Measurements from ENCODE around the gene MAN2B2.

The MAN2B2 gene

DNA sequence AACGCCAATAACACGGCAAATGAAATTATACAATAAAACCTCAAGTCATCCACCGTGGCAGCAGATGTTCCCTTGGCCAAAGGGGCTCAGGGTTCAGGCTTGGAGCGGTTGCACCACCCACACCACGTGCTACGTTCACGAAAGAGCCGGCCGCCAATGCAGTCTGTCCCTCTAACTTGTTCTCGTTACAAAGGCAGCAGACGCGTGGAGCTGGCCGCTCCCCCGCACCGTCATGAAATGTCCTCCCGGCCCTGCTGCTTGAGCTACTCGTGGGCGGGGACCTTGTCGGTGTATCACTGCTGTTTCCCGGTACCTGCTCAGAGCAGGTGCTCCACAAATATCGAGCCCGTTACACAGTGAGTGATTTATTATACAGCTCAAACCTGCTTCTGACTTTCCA, 36.4 kb upstream of the MAN2B2 start:
- Histone ChIP-seq H2AFZ (ENCODE audit: low read depth, low read length) (no peak overlapping the region), H3K9me3 (ENCODE audit: insufficient read depth, low read length) (no peaks in the 10 kb centered on the region; the same call in 1 of the 2 replicates), H3K79me2 (ENCODE audit: low read length) (no peaks in the 10 kb centered on the region), H3K4me1 (ENCODE audit: low read length) (no peaks in the 10 kb centered on the region), H3K9ac (ENCODE audit: low read length) (no peak overlapping the region), H3K27me3 (ENCODE audit: low read depth, low read length) (no peaks in the 10 kb centered on the region), H3K27ac (ENCODE audit: low read length) (no peak overlapping the region), H4K20me1 (ENCODE audit: insufficient read depth, low read length) (no peaks in the 10 kb centered on the region), H3K36me3 (replicated peaks; ENCODE audit: low read depth, low read length) (no peaks in the 10 kb centered on the region), H3K4me2 (ENCODE audit: low read length) (no peak overlapping the region), H3K4me3 (ENCODE audit: low read length) (no peak overlapping the region)
- TF ChIP-seq CTCF (IDR thresholded peaks at IDR 0.05; ENCODE audit: low read depth, low read length) (no peak), EZH2phosphoT487 (IDR thresholded peaks at IDR 0.05; ENCODE audit: low read depth) (no peak)

DNA sequence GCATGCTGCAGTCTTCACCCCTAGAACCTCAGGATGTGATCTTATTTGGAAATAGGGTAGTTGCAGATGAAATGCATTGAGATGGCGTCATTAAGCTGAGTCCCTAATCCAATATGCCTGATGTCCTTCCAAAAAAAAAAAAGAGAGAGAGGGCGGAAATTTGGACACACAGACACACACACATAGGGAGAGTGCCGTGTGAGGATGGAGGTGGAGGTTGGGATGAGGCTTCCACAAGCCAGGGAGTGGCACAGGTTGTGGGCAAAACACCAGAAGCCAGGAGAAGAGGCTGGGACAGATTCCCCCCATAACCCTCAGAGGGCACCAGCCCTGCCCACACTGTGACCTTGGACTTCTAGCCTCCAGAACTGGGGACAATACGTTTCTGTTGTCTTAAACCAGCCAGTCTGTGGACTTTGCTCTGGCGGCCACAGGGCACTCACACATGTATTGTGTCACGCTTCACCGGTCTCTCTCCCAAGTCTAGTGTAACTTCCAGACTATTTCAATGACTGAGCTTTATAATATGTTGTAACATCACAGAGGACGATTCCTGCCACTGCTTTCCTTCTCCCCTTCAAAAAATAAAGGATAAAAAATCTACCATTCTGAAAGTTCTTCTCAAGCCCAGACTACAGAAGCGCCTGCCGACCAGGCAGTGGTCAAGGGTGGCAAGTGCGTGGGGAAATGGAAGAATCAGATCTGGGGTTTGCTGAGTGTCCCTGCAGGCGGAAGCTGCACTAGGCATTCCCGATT, 35.8 kb upstream of the MAN2B2 start:
- Histone ChIP-seq H3K4me3 (ENCODE audit: low read length) (no peak overlapping the region), H3K9me3 (ENCODE audit: insufficient read depth, low read length) (no peaks in the 10 kb centered on the region), H4K20me1 (ENCODE audit: insufficient read depth, low read length) (no peaks in the 10 kb centered on the region), H3K27me3 (ENCODE audit: low read depth, low read length) (no peaks in the 10 kb centered on the region), H3K4me2 (ENCODE audit: low read length) (no peak overlapping the region), H2AFZ (ENCODE audit: low read depth, low read length) (no peak overlapping the region), H3K27ac (ENCODE audit: low read length) (no peak overlapping the region), H3K79me2 (ENCODE audit: low read length) (no peaks in the 10 kb centered on the region), H3K4me1 (ENCODE audit: low read length) (no peaks in the 10 kb centered on the region), H3K9ac (ENCODE audit: low read length) (no peak overlapping the region), H3K36me3 (replicated peaks; ENCODE audit: low read depth, low read length) (no peaks in the 10 kb centered on the region)
- TF ChIP-seq CTCF (IDR thresholded peaks at IDR 0.05; ENCODE audit: low read depth, low read length) = no peak
- TF ChIP-seq EZH2phosphoT487 (IDR thresholded peaks at IDR 0.05; ENCODE audit: low read depth) = no peak

DNA sequence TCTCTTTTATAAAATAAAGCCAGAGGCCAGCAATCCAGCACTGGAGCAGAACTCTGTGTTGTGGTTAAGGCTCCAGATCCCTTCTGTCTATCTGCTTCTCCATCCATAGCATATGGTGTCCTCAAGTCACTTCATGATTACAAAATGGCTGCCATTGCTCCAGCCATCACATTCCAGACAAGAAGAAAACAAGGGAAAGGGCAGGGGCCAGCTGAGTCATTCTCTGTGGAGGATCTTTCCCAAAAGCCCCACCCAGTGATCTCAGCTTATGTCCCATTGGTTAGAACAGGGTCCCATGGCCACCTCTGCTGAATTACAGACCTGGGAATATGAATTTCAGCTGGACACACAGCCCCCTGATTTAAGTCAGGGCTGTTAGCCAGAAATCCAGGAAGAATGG, 34.1 kb upstream of the MAN2B2 start:
- H3K27me3 ChIP-seq (ENCODE audit: low read depth, low read length) = no peaks in the 10 kb centered on the region
- H3K9me3 ChIP-seq (ENCODE audit: insufficient read depth, low read length) = no peaks in the 10 kb centered on the region
- H2AFZ ChIP-seq (ENCODE audit: low read depth, low read length) = no peak overlapping the region
- TF ChIP-seq CTCF (IDR thresholded peaks at IDR 0.05; ENCODE audit: low read depth, low read length) = no peak
- H3K36me3 ChIP-seq (replicated peaks; ENCODE audit: low read depth, low read length) = no peaks in the 10 kb centered on the region
- H3K4me1 ChIP-seq (ENCODE audit: low read length) = no peaks in the 10 kb centered on the region
- no peak overlapping the region for H3K9ac ChIP-seq (ENCODE audit: low read length)
- no peaks in the 10 kb centered on the region for H3K79me2 ChIP-seq (ENCODE audit: low read length)
- H3K4me2 ChIP-seq (ENCODE audit: low read length) = no peak overlapping the region
- no peak overlapping the region for H3K4me3 ChIP-seq (ENCODE audit: low read length)
- H4K20me1 ChIP-seq (ENCODE audit: insufficient read depth, low read length) = peaks cover 3% of the 10 kb centered on the region; the same call in 1 of the 2 replicates
- no peak overlapping the region for H3K27ac ChIP-seq (ENCODE audit: low read length)

GRCh38 chr4:6541789-6542188, 33.2 kb upstream of the MAN2B2 start:
- H3K9me3 ChIP-seq (ENCODE audit: insufficient read depth, low read length) = no peaks in the 10 kb centered on the region
- no peaks in the 10 kb centered on the region for H3K4me1 ChIP-seq (ENCODE audit: low read length)
- H2AFZ ChIP-seq (ENCODE audit: low read depth, low read length) = no peak overlapping the region
- H3K79me2 ChIP-seq (ENCODE audit: low read length) = no peaks in the 10 kb centered on the region
- no peak overlapping the region for H3K4me2 ChIP-seq (ENCODE audit: low read length)
- H4K20me1 ChIP-seq (ENCODE audit: insufficient read depth, low read length) = peaks cover 3% of the 10 kb centered on the region; the same call in 1 of the 2 replicates
- no peak overlapping the region for H3K9ac ChIP-seq (ENCODE audit: low read length)
- TF ChIP-seq EZH2phosphoT487 (IDR thresholded peaks at IDR 0.05; ENCODE audit: low read depth) (no peak), CTCF (IDR thresholded peaks at IDR 0.05; ENCODE audit: low read depth, low read length) (no peak)
- H3K36me3 ChIP-seq (replicated peaks; ENCODE audit: low read depth, low read length) = no peaks in the 10 kb centered on the region
- no peaks in the 10 kb centered on the region for H3K27me3 ChIP-seq (ENCODE audit: low read depth, low read length)
- H3K27ac ChIP-seq (ENCODE audit: low read length) = no peak overlapping the region
- no peak overlapping the region for H3K4me3 ChIP-seq (ENCODE audit: low read length)
